ENCODE measurements around the gene CNNM2. TPM values are rescaled to one million over a fixed set of nuclear protein-coding genes. Genes with fewer than 3 reads are reported as not detected.

CNNM2 gene
- total RNA-seq, 6 experiments from 2014 or later, result 7.7 to 9.1 (median 8.1) TPM

GRCh38 chr10:102935939-102936605 lies 18.0 kb downstream of the CNNM2 start:
- H3K4me3 Mint-ChIP-seq, result no peak overlapping the region
- DNase-seq, result no peak

GRCh38 chr10:102941401-102941800 lies 23.3 kb downstream of the CNNM2 start:
- Mint-ChIP-seq H3K27me3 (ENCODE audit: insufficient read depth) (peaks cover 3% of the 10 kb centered on the region; the same call in 1 of the 2 replicates), H3K4me1 (ENCODE audit: low read depth) (peaks cover 8% of the 10 kb centered on the region; the same call in 1 of the 2 replicates), H3K36me3 (ENCODE audit: low read depth) (no peaks in the 10 kb centered on the region), H3K9me3 (no peaks in the 10 kb centered on the region), H3K4me3 (no peak overlapping the region), H3K27ac (no peak overlapping the region)
- no peak for TF ChIP-seq CTCF (IDR thresholded peaks at IDR 0.05)
- no peak for DNase-seq

More at GRCh38 chr10:102935939-102936605, 18.0 kb downstream of the CNNM2 start:
- Mint-ChIP-seq H3K36me3 (ENCODE audit: low read depth) (peaks cover under 1% of the 10 kb centered on the region; the same call in 1 of the 2 replicates), H3K9me3 (no peaks in the 10 kb centered on the region), H3K27ac (no peak overlapping the region), H3K4me1 (ENCODE audit: low read depth) (no peaks in the 10 kb centered on the region), H3K27me3 (ENCODE audit: insufficient read depth) (peaks cover 3% of the 10 kb centered on the region; the same call in 1 of the 2 replicates)
- TF ChIP-seq CTCF (IDR thresholded peaks at IDR 0.05), result no peak

- no peaks in the 10 kb centered on the region for H3K36me3 Mint-ChIP-seq (ENCODE audit: low read depth)
- no peaks in the 10 kb centered on the region for H3K9me3 Mint-ChIP-seq
- no peak for DNase-seq
- no peak overlapping the region for H3K4me3 Mint-ChIP-seq
- H3K27me3 Mint-ChIP-seq (ENCODE audit: insufficient read depth), result no peaks in the 10 kb centered on the region; the same call in 1 of the 2 replicates
- TF ChIP-seq CTCF (IDR thresholded peaks at IDR 0.05), result no peak
- peaks cover 14% of the 10 kb centered on the region; the same call in 1 of the 2 replicates for H3K4me1 Mint-ChIP-seq (ENCODE audit: low read depth)
- H3K27ac Mint-ChIP-seq, result no peak overlapping the region
Measured at GRCh38 chr10:102945449-102945848, 27.4 kb downstream of the CNNM2 start.

- no peak for DNase-seq
- Mint-ChIP-seq H3K4me3 (no peak overlapping the region), H3K27me3 (ENCODE audit: insufficient read depth) (no peaks in the 10 kb centered on the region; the same call in 1 of the 2 replicates), H3K9me3 (no peaks in the 10 kb centered on the region), H3K4me1 (ENCODE audit: low read depth) (peaks cover 14% of the 10 kb centered on the region; the same call in 1 of the 2 replicates), H3K27ac (no peak overlapping the region), H3K36me3 (ENCODE audit: low read depth) (no peaks in the 10 kb centered on the region)
- no peak for TF ChIP-seq CTCF (IDR thresholded peaks at IDR 0.05)
Measured at GRCh38 chr10:102945962-102946361, 27.9 kb downstream of the CNNM2 start.

- H3K27ac Mint-ChIP-seq, result no peak overlapping the region
- H3K4me1 Mint-ChIP-seq (ENCODE audit: low read depth), result peaks cover 14% of the 10 kb centered on the region; the same call in 1 of the 2 replicates
- H3K4me3 Mint-ChIP-seq, result no peak overlapping the region
- no peak for DNase-seq
- no peaks in the 10 kb centered on the region; the same call in 1 of the 2 replicates for H3K27me3 Mint-ChIP-seq (ENCODE audit: insufficient read depth)
- TF ChIP-seq CTCF (IDR thresholded peaks at IDR 0.05), result no peak
- no peaks in the 10 kb centered on the region for H3K9me3 Mint-ChIP-seq
- no peaks in the 10 kb centered on the region for H3K36me3 Mint-ChIP-seq (ENCODE audit: low read depth)
Measured at GRCh38 chr10:102946992-102947391, 28.9 kb downstream of the CNNM2 start.
